Measurements from ENCODE around the gene BANP.

DNA sequence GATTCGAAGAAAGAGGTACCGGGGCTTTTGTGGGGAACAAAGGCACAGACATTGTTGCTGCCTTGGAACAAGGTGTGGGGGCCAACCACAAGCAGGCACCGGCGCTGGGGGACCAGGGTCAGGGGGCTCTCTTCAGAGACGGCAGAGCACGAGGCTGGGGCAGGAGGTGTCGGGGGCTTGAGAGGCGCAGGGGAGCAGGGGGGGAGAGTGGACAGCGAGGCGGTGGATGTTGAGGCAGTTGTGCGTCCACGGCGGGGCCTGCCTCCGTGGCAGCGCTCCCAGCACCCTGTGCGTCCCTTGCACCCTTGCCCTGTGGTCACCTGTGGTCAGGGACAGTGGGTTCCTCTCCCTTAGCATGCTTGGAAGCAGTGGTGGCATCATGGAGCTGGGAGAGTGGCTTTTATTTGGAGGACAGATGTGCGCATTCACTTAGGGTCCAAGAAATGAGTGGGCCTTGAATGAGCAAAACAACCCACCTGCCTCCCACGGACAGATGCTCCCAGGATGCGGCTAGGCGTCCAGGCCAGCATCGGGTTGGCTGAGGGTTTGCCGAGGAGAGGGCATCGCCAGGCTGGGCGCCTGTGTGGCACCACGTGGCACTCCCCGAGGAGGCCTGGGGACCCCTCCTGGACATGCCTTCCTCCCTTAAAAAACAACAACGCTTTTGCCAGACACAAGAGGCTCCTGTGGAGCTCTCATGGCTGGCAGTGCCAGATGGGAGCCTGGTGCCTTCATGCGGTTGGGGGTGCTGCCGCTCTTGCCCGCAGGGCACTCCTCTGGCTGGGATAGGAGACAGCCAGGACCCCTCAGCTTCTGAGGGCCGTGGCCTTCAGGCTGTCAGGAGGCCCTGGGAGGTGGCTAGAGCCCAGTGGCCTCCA lies 113.0 kb downstream of the BANP start:
- no peak for TF ChIP-seq RAD21 (IDR thresholded peaks at IDR 0.05; ENCODE audit: low read length)
- TF ChIP-seq, protein P1, sequence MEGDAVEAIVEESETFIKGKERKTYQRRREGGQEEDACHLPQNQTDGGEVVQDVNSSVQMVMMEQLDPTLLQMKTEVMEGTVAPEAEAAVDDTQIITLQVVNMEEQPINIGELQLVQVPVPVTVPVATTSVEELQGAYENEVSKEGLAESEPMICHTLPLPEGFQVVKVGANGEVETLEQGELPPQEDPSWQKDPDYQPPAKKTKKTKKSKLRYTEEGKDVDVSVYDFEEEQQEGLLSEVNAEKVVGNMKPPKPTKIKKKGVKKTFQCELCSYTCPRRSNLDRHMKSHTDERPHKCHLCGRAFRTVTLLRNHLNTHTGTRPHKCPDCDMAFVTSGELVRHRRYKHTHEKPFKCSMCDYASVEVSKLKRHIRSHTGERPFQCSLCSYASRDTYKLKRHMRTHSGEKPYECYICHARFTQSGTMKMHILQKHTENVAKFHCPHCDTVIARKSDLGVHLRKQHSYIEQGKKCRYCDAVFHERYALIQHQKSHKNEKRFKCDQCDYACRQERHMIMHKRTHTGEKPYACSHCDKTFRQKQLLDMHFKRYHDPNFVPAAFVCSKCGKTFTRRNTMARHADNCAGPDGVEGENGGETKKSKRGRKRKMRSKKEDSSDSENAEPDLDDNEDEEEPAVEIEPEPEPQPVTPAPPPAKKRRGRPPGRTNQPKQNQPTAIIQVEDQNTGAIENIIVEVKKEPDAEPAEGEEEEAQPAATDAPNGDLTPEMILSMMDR (IDR thresholded peaks at IDR 0.05), result no peak
- TF ChIP-seq, protein P2, sequence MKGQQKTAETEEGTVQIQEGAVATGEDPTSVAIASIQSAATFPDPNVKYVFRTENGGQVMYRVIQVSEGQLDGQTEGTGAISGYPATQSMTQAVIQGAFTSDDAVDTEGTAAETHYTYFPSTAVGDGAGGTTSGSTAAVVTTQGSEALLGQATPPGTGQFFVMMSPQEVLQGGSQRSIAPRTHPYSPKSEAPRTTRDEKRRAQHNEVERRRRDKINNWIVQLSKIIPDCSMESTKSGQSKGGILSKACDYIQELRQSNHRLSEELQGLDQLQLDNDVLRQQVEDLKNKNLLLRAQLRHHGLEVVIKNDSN (IDR thresholded peaks at IDR 0.05; ENCODE audit: borderline replicate concordance, low read depth), result no peak
- TF ChIP-seq TEAD4 (IDR thresholded peaks at IDR 0.05; ENCODE audit: borderline replicate concordance, insufficient read depth), result no peak
- no peak for TF ChIP-seq TAF1 (IDR thresholded peaks at IDR 0.05; ENCODE audit: borderline replicate concordance, low read depth, low read length)
- TF ChIP-seq GABPA (IDR thresholded peaks at IDR 0.05; ENCODE audit: low read depth), result no peak
- TF ChIP-seq, protein P3, sequence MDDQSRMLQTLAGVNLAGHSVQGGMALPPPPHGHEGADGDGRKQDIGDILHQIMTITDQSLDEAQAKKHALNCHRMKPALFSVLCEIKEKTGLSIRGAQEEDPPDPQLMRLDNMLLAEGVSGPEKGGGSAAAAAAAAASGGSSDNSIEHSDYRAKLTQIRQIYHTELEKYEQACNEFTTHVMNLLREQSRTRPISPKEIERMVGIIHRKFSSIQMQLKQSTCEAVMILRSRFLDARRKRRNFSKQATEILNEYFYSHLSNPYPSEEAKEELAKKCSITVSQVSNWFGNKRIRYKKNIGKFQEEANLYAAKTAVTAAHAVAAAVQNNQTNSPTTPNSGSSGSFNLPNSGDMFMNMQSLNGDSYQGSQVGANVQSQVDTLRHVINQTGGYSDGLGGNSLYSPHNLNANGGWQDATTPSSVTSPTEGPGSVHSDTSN (IDR thresholded peaks at IDR 0.05), result no peak
- TF ChIP-seq, protein P4, sequence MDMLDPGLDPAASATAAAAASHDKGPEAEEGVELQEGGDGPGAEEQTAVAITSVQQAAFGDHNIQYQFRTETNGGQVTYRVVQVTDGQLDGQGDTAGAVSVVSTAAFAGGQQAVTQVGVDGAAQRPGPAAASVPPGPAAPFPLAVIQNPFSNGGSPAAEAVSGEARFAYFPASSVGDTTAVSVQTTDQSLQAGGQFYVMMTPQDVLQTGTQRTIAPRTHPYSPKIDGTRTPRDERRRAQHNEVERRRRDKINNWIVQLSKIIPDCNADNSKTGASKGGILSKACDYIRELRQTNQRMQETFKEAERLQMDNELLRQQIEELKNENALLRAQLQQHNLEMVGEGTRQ (IDR thresholded peaks at IDR 0.05; ENCODE audit: borderline replicate concordance, low read depth, low read length), result no peak
- no peak for TF ChIP-seq YY1 (IDR thresholded peaks at IDR 0.05; ENCODE audit: low read depth)
- no peak for TF ChIP-seq EZH2phosphoT487 (IDR thresholded peaks at IDR 0.05; ENCODE audit: borderline replicate concordance, low read depth)
- no peak for TF ChIP-seq EP300 (IDR thresholded peaks at IDR 0.05; ENCODE audit: borderline replicate concordance in 1 of 2, low read depth in 1 of 2, low read length in 1 of 2)
